Measurements from ENCODE around the gene HSD17B4.
"Not testable (repeated sequence)": the region's sequence is repeated elsewhere in the genome, so short reads cannot be mapped to it uniquely, and the experiment has no call there.

The HSD17B4 gene

GRCh38 chr5:119452373-119453039 lies at the start of gene HSD17B4:
Gene HSD17B4, plus strand, starts transcription at chr5:119452497. Its CDS starts 79 bp downstream, at chr5:119452576.
- DNase-seq: peak; percentile 91

- DNase-seq: no peak
These were observed 49.7 kb upstream of the HSD17B4 start for GRCh38 chr5:119402555-119402954.

GRCh38 chr5:119404033-119404432 lies 48.3 kb upstream of the HSD17B4 start:
- DNase-seq: no peak

- no peak for DNase-seq
These were observed 46.9 kb upstream of the HSD17B4 start for GRCh38 chr5:119405419-119405818.

GRCh38 chr5:119406551-119407110 lies 45.7 kb upstream of the HSD17B4 start:
- no peak for DNase-seq

- DNase-seq: no peak
These were observed 43.0 kb upstream of the HSD17B4 start for GRCh38 chr5:119409235-119409815.

GRCh38 chr5:119410448-119411159 lies 41.7 kb upstream of the HSD17B4 start:
- no peak for DNase-seq

- DNase-seq: peak; percentile 67
These were observed 40.7 kb upstream of the HSD17B4 start for GRCh38 chr5:119411361-119412278.

- DNase-seq: no peak
These were observed 39.7 kb upstream of the HSD17B4 start for GRCh38 chr5:119412279-119413227.

GRCh38 chr5:119414124-119414734 lies 38.1 kb upstream of the HSD17B4 start:
- not testable (repeated sequence) for DNase-seq

- no peak for DNase-seq
These were observed 34.2 kb upstream of the HSD17B4 start for GRCh38 chr5:119417891-119418605.

GRCh38 chr5:119418606-119419100 lies 33.6 kb upstream of the HSD17B4 start:
- DNase-seq: no peak

GRCh38 chr5:119420169-119420568 lies 32.1 kb upstream of the HSD17B4 start:
- no peak for DNase-seq

- DNase-seq: no peak
These were observed 26.2 kb upstream of the HSD17B4 start for GRCh38 chr5:119426057-119426456.

- DNase-seq: no peak
These were observed 25.2 kb upstream of the HSD17B4 start for GRCh38 chr5:119427060-119427459.

GRCh38 chr5:119427596-119427995 lies 24.7 kb upstream of the HSD17B4 start:
- DNase-seq: not testable (repeated sequence)

- not testable (repeated sequence) for DNase-seq
These were observed 24.1 kb upstream of the HSD17B4 start for GRCh38 chr5:119428166-119428565.

- DNase-seq: not testable (repeated sequence)
These were observed 23.7 kb upstream of the HSD17B4 start for GRCh38 chr5:119428574-119428973.

GRCh38 chr5:119432674-119433237 lies 19.5 kb upstream of the HSD17B4 start:
- not testable (repeated sequence) for DNase-seq

All from activated effector memory CD4-positive, alpha-beta T cell treated with anti-CD3 and anti-CD28 coated beads, Interleukin-2, amount 50 U/mL, for 16 hours (primary cell).